Measurements from ENCODE around the gene ABLIM1. TPM values are rescaled to one million over a fixed set of nuclear protein-coding genes. Genes with fewer than 3 reads are reported as not detected.

The ABLIM1 gene
- total RNA-seq, 1 experiment from 2014 or later: 89.4 TPM

GRCh38 chr10:114398587-114399331 lies 259.3 kb downstream of the ABLIM1 start:
- Mint-ChIP-seq H3K27ac (ENCODE audit: unreplicated experiment) (no peak overlapping the region), H3K36me3 (ENCODE audit: insufficient read depth, unreplicated experiment) (no peaks in the 10 kb centered on the region), H3K9me3 (ENCODE audit: low read depth, unreplicated experiment) (no peaks in the 10 kb centered on the region), H3K27me3 (ENCODE audit: unreplicated experiment) (peaks cover 94% of the 10 kb centered on the region), H3K4me1 (ENCODE audit: low read depth, unreplicated experiment) (no peaks in the 10 kb centered on the region), H3K4me3 (ENCODE audit: low read depth, unreplicated experiment) (no peak overlapping the region)
- no TSS peak for BruUV-seq (replicated peaks)
- TF ChIP-seq, protein P1, sequence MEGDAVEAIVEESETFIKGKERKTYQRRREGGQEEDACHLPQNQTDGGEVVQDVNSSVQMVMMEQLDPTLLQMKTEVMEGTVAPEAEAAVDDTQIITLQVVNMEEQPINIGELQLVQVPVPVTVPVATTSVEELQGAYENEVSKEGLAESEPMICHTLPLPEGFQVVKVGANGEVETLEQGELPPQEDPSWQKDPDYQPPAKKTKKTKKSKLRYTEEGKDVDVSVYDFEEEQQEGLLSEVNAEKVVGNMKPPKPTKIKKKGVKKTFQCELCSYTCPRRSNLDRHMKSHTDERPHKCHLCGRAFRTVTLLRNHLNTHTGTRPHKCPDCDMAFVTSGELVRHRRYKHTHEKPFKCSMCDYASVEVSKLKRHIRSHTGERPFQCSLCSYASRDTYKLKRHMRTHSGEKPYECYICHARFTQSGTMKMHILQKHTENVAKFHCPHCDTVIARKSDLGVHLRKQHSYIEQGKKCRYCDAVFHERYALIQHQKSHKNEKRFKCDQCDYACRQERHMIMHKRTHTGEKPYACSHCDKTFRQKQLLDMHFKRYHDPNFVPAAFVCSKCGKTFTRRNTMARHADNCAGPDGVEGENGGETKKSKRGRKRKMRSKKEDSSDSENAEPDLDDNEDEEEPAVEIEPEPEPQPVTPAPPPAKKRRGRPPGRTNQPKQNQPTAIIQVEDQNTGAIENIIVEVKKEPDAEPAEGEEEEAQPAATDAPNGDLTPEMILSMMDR (IDR thresholded peaks at IDR 0.05; ENCODE audit: unreplicated experiment): no peak
- intact Hi-C loops (cut with micrococcal nuclease; ENCODE audit: unreplicated experiment): no loop called here
- CTCF ChIA-PET: interaction anchor here (0.5 kb wide), 1 partner anchor 135 kb away, joined by 5 read pairs; no protein-coding TSS in a partner anchor
- no peak for DNase-seq

DNA sequence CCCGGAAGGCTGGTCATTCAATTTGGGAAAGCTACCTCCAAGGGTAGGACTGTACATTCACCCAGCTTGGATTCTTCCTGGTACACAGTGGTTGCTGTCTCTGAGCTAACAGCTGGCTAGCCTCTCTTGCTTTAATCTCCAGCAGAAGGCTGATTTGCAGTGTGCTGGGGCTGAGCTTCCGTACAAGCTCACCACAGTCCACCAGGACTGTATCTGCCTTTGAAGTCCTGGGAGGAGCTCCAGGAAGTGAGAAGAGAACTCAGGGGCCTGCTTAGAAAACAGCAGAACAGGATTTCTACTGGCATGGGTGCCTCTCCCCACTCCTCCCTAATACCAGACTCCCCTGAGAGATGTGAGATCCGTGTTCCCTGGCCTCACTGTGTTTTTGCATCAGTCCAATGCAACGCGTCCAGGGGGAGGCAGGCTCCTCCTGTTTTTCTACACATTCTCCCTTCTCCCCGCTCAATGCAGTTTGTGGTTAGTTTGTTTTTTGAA lies 260.4 kb downstream of the ABLIM1 start:
- Mint-ChIP-seq H3K27me3 (ENCODE audit: unreplicated experiment) (peaks cover 91% of the 10 kb centered on the region), H3K36me3 (ENCODE audit: insufficient read depth, unreplicated experiment) (no peaks in the 10 kb centered on the region)
- TF ChIP-seq, protein P1 (IDR thresholded peaks at IDR 0.05; ENCODE audit: unreplicated experiment): no peak

GRCh38 chr10:114396464-114396863 lies 261.6 kb downstream of the ABLIM1 start:
- TF ChIP-seq, protein P1 (IDR thresholded peaks at IDR 0.05; ENCODE audit: unreplicated experiment): no peak
- no peak overlapping the region for H3K27ac Mint-ChIP-seq (ENCODE audit: unreplicated experiment)
- H3K36me3 Mint-ChIP-seq (ENCODE audit: insufficient read depth, unreplicated experiment): no peaks in the 10 kb centered on the region
- H3K4me3 Mint-ChIP-seq (ENCODE audit: low read depth, unreplicated experiment): no peak overlapping the region
- H3K27me3 Mint-ChIP-seq (ENCODE audit: unreplicated experiment): peaks cover 79% of the 10 kb centered on the region
- H3K9me3 Mint-ChIP-seq (ENCODE audit: low read depth, unreplicated experiment): no peaks in the 10 kb centered on the region
- H3K4me1 Mint-ChIP-seq (ENCODE audit: low read depth, unreplicated experiment): no peaks in the 10 kb centered on the region
- BruUV-seq (replicated peaks): no TSS peak
- CTCF ChIA-PET: no interaction called here
- intact Hi-C loops (cut with micrococcal nuclease; ENCODE audit: unreplicated experiment): no loop called here
- DNase-seq: no peak

More for the DNA sequence above, 260.4 kb downstream of the ABLIM1 start:
- intact Hi-C loops (cut with micrococcal nuclease; ENCODE audit: unreplicated experiment): no loop called here
- H3K27ac Mint-ChIP-seq (ENCODE audit: unreplicated experiment): no peak overlapping the region
- H3K4me3 Mint-ChIP-seq (ENCODE audit: low read depth, unreplicated experiment): no peak overlapping the region
- CTCF ChIA-PET: no interaction called here
- H3K9me3 Mint-ChIP-seq (ENCODE audit: low read depth, unreplicated experiment): no peaks in the 10 kb centered on the region
- DNase-seq: no peak
- no peaks in the 10 kb centered on the region for H3K4me1 Mint-ChIP-seq (ENCODE audit: low read depth, unreplicated experiment)
- no TSS peak for BruUV-seq (replicated peaks)

- no peak for DNase-seq
- no peaks in the 10 kb centered on the region for H3K36me3 Mint-ChIP-seq (ENCODE audit: insufficient read depth, unreplicated experiment)
- TF ChIP-seq, protein P1 (IDR thresholded peaks at IDR 0.05; ENCODE audit: unreplicated experiment): no peak
- no peak overlapping the region for H3K27ac Mint-ChIP-seq (ENCODE audit: unreplicated experiment)
- BruUV-seq (replicated peaks): no TSS peak
- H3K27me3 Mint-ChIP-seq (ENCODE audit: unreplicated experiment): peaks cover 69% of the 10 kb centered on the region
- H3K4me3 Mint-ChIP-seq (ENCODE audit: low read depth, unreplicated experiment): no peak overlapping the region
- H3K4me1 Mint-ChIP-seq (ENCODE audit: low read depth, unreplicated experiment): peaks cover 9% of the 10 kb centered on the region
- CTCF ChIA-PET: no interaction called here
- intact Hi-C loops (cut with micrococcal nuclease; ENCODE audit: unreplicated experiment): no loop called here
- no peaks in the 10 kb centered on the region for H3K9me3 Mint-ChIP-seq (ENCODE audit: low read depth, unreplicated experiment)
Observed at GRCh38 chr10:114395366-114396022, 262.6 kb downstream of the ABLIM1 start.
